ENCODE data around the gene HTD2. TPM values are rescaled to one million over a fixed set of nuclear protein-coding genes. Genes with fewer than 3 reads are reported as not detected.

HTD2 gene
- total and polyA plus RNA-seq, 2 donors (not counting 3 experiments of a cell fraction or from before 2014, with no cell fraction given): 8.2 to 10.3 TPM

GRCh38 chr3:58346368-58346767 lies 40.0 kb downstream of the HTD2 start:
- Histone ChIP-seq H3K27ac (ENCODE audit: insufficient read depth, low read depth, low read length) (no peak overlapping the region), H2AFZ (ENCODE audit: low read depth, low read length) (no peak overlapping the region), H3K4me3 (replicated peaks in 1 of 3; ENCODE audit: insufficient read depth in 1 of 3, low read depth in 1 of 3, low read length in 3 of 3) (no peak overlapping the region), H4K20me1 (replicated peaks; ENCODE audit: control insufficient read depth, extremely low read depth, insufficient read depth, low read length) (no peaks in the 10 kb centered on the region), H3K4me1 (ENCODE audit: control insufficient read depth, extremely low read depth, insufficient read depth, low read length) (no peaks in the 10 kb centered on the region), H3K4me2 (ENCODE audit: insufficient read depth, low read length) (no peak overlapping the region), H3K79me2 (ENCODE audit: control insufficient read depth, insufficient read depth, low read length) (no peaks in the 10 kb centered on the region), H3K9ac (replicated peaks; ENCODE audit: extremely low read depth, insufficient read depth, low read length) (no peak overlapping the region), H3K9me1 (replicated peaks; ENCODE audit: control insufficient read depth, extremely low read depth, insufficient read depth, low read length) (no peaks in the 10 kb centered on the region), H3K9me3 (replicated peaks; ENCODE audit: control insufficient read depth, insufficient read depth, low read length) (no peaks in the 10 kb centered on the region), H3K36me3 (ENCODE audit: control insufficient read depth in 2 of 2, extremely low read depth in 1 of 2, insufficient read depth in 2 of 2, low read length in 2 of 2) (peaks cover 0 to 2% of the 10 kb centered on the region in 2 experiments), H3K27me3 (ENCODE audit: control insufficient read depth in 2 of 2, insufficient read depth in 2 of 2, low read length in 2 of 2) (no peaks in the 10 kb centered on the region)
- ChIA-PET CTCF (no interaction called here), POLR2A (no interaction called here)
- BruUV-seq (replicated peaks): no TSS peak
- FAIRE-seq: no peak
- dilution Hi-C loops (cut with MboI; ENCODE audit: extremely low pct_ligation_motif_present, low sequenced_read_pairs): no loop called here
- no peak for TF ChIP-seq EZH2 (IDR thresholded peaks at IDR 0.05; ENCODE audit: borderline replicate concordance, low read depth, low read length, severe bottlenecking)
- no peak for TF ChIP-seq CTCF (IDR thresholded peaks at IDR 0.05; ENCODE audit: extremely low read depth in 1 of 2, insufficient read depth in 1 of 2, low read depth in 1 of 2, low read length in 2 of 2)
- TF ChIP-seq MYC (IDR thresholded peaks at IDR 0.05; ENCODE audit: low read depth, low read length): no peak
- TF ChIP-seq FOS (IDR thresholded peaks at IDR 0.05; ENCODE audit: borderline replicate concordance, insufficient read depth, low read length): no peak
- no peak for TF ChIP-seq GATA2 (IDR thresholded peaks at IDR 0.05; ENCODE audit: insufficient read depth, insufficient read length, low read depth, low read length)
- TF ChIP-seq MAX (IDR thresholded peaks at IDR 0.05; ENCODE audit: insufficient read depth, insufficient read length): no peak
- no peak for TF ChIP-seq POLR2A (IDR thresholded peaks at IDR 0.05; ENCODE audit: low read depth, low read length)
- TF ChIP-seq POLR2AphosphoS5 (IDR thresholded peaks at IDR 0.05; ENCODE audit: insufficient read depth, low read depth, low read length): no peak
- no peak for TF ChIP-seq JUN (IDR thresholded peaks at IDR 0.05; ENCODE audit: borderline replicate concordance, insufficient read depth, insufficient read length, low read depth)
- no peak for DNase-seq (ENCODE audit: low read depth, low spot score)
- intact Hi-C loops (cut with micrococcal nuclease): no loop called here

Measured in endothelial cell of umbilical vein (primary cell).